ENCODE results near the gene SLC25A6.
"Not testable (repeated sequence)": the region's sequence is repeated elsewhere in the genome, so short reads cannot be mapped to it uniquely, and the experiment has no call there.

- TF ChIP-seq, protein P1, sequence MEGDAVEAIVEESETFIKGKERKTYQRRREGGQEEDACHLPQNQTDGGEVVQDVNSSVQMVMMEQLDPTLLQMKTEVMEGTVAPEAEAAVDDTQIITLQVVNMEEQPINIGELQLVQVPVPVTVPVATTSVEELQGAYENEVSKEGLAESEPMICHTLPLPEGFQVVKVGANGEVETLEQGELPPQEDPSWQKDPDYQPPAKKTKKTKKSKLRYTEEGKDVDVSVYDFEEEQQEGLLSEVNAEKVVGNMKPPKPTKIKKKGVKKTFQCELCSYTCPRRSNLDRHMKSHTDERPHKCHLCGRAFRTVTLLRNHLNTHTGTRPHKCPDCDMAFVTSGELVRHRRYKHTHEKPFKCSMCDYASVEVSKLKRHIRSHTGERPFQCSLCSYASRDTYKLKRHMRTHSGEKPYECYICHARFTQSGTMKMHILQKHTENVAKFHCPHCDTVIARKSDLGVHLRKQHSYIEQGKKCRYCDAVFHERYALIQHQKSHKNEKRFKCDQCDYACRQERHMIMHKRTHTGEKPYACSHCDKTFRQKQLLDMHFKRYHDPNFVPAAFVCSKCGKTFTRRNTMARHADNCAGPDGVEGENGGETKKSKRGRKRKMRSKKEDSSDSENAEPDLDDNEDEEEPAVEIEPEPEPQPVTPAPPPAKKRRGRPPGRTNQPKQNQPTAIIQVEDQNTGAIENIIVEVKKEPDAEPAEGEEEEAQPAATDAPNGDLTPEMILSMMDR (IDR thresholded peaks at IDR 0.05) = not testable (repeated sequence)
- not testable (repeated sequence) for TF ChIP-seq POLR2A (IDR thresholded peaks at IDR 0.05)
Observed at GRCh38 chrX:1366363-1366762, 25.6 kb downstream of the SLC25A6 start.

All from esophagus squamous epithelium (tissue), 4 donors.